Lung (tissue), 12 donors: ENCODE measurements around the gene FBXW9. TPM values are rescaled to one million over a fixed set of nuclear protein-coding genes. Genes with fewer than 3 reads are reported as not detected.

Experiments used
- ATAC-seq: fragments of 200-7000 bp; cut with Tn5 transposase; one replicate; pipeline ENCODE4 v1.9.1; 2020; ENCODE audit warnings: moderate number of reproducible peaks; ENCODE audit not compliant: insufficient read depth, low FRiP score
- DNase-seq, 3 donors: peaks; one replicate each; pipeline ENCODE4 v3.0.0-alpha.2; 2013 to 2017
- H3K27ac ChIP-seq, 2 donors: one replicate each; pipeline ENCODE4 v1.5.1; 2013; ENCODE audit warnings: mild to moderate bottlenecking in 2 of 2, moderate library complexity in 2 of 2, control low read depth in 1 of 2, inconsistent platforms in 1 of 2, low read depth in 1 of 2, low read length in 1 of 2
- H3K27me3 ChIP-seq, 3 donors: one replicate each; pipeline ENCODE4 v1.5.1; 2013; ENCODE audit warnings: low read length in 2 of 3; ENCODE audit not compliant: control insufficient read depth in 3 of 3, insufficient read depth in 3 of 3
- H3K36me3 ChIP-seq, 4 donors: one replicate each; pipeline ENCODE4 v1.5.1; 2013; ENCODE audit warnings: low read length in 4 of 4, mild to moderate bottlenecking in 1 of 4, moderate library complexity in 1 of 4; ENCODE audit not compliant: control insufficient read depth in 4 of 4, insufficient read depth in 4 of 4
- H3K4me1 ChIP-seq, 5 donors: one replicate each; pipeline ENCODE4 v1.5.1; 2013; ENCODE audit warnings: low read length in 5 of 5, mild to moderate bottlenecking in 2 of 5, moderate library complexity in 1 of 5; ENCODE audit not compliant: control insufficient read depth in 5 of 5, insufficient read depth in 5 of 5
- H3K4me3 ChIP-seq: one replicate; pipeline ENCODE4 v1.5.1; 2013; ENCODE audit warnings: mild to moderate bottlenecking, control low read depth, moderate library complexity
- H3K9ac ChIP-seq, 2 donors: one replicate each; pipeline ENCODE4 v1.5.1; 2013; ENCODE audit warnings: low read length in 2 of 2, control low read depth in 1 of 2; ENCODE audit not compliant: insufficient read depth in 1 of 2
- H3K9me3 ChIP-seq, 4 donors: one replicate each; pipeline ENCODE4 v1.5.1; 2013; ENCODE audit warnings: low read length in 3 of 4, mild to moderate bottlenecking in 1 of 4, moderate library complexity in 1 of 4; ENCODE audit not compliant: control insufficient read depth in 4 of 4, insufficient read depth in 3 of 4
- WGBS, 2 donors: extraction: QIAGEN DNeasy Blood & Tissue Kit; methylation state at CpG; one replicate each; pipeline ENCODE4 v1.1.7; 2013; 5-methylcytosine and 5-hydroxymethylcytosine counted together
- polyA plus RNA-seq, 2 donors: library from polyadenylated mRNA; stranded (reverse); fragments of 200-250 nt; gene quantifications; one replicate each; pipeline ENCODE4 v1.2.1, GENCODE V29; 2013
- total RNA-seq, 2 donors: library from RNA; depleted of rRNA in 1 of 2; stranded (reverse); fragments of >200 nt in 1 of 2; gene quantifications; one replicate each; pipeline ENCODE4 v1.2.1, GENCODE V29; 2014 to 2021
- TF ChIP-seq, protein P1 (sequence below): IDR thresholded peaks from 2 replicates; pipeline ENCODE4 v1.5.1; 2012; ENCODE audit warnings: mild to moderate bottlenecking; ENCODE audit errors: control extremely low read depth, extremely low read depth
- donor health status: control.
- donor health status: control.
- donor health status: Bipolar disorder and iron deficiency.
- donor health status: healthy.
- donor health status: DM: yes; HTN: yes; CAD: no.

FBXW9 gene
- total and polyA plus RNA-seq, 4 donors, result 6.8 to 17.1 (median 11.8) TPM

DNA sequence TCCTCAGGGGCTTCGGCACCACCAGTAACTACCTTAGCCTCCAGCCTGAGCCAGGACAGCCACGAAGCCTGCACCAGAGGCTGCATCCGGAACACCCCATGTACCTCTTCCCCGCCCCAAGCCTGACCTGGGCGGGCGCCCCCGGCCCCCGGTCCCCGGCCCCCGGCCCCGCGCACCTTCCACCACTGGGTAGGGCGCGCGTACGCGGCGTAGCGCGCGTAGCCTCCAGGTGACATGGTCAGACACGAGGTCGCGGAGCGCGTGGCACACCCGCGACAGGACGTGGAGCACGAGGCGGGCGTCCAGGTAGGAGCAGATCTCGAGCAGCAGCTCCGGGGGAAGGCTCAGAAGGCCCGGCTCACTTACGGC is 450 bp downstream of the FBXW9 start:
- TF ChIP-seq, protein P1, sequence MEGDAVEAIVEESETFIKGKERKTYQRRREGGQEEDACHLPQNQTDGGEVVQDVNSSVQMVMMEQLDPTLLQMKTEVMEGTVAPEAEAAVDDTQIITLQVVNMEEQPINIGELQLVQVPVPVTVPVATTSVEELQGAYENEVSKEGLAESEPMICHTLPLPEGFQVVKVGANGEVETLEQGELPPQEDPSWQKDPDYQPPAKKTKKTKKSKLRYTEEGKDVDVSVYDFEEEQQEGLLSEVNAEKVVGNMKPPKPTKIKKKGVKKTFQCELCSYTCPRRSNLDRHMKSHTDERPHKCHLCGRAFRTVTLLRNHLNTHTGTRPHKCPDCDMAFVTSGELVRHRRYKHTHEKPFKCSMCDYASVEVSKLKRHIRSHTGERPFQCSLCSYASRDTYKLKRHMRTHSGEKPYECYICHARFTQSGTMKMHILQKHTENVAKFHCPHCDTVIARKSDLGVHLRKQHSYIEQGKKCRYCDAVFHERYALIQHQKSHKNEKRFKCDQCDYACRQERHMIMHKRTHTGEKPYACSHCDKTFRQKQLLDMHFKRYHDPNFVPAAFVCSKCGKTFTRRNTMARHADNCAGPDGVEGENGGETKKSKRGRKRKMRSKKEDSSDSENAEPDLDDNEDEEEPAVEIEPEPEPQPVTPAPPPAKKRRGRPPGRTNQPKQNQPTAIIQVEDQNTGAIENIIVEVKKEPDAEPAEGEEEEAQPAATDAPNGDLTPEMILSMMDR, result no peak
- Histone ChIP-seq H3K9me3 (no peaks in the 10 kb centered on the region), H3K9ac (no peak overlapping the region), H3K4me3 (peak overlapping the region; percentile 92), H3K27ac (peak overlapping the region in 1 of 2 donors; percentile 80), H3K4me1 (peaks cover 0 to 9% (median 3%) of the 10 kb centered on the region in 5 donors), H3K36me3 (peaks cover 1 to 17% (median 5%) of the 10 kb centered on the region in 4 donors), H3K27me3 (no peaks in the 10 kb centered on the region)
- no peak for DNase-seq
- ATAC-seq, result peak; percentile 3
- WGBS, 2 donors, result 4% methylated on average over 36 of the region's 36 CpGs

DNA sequence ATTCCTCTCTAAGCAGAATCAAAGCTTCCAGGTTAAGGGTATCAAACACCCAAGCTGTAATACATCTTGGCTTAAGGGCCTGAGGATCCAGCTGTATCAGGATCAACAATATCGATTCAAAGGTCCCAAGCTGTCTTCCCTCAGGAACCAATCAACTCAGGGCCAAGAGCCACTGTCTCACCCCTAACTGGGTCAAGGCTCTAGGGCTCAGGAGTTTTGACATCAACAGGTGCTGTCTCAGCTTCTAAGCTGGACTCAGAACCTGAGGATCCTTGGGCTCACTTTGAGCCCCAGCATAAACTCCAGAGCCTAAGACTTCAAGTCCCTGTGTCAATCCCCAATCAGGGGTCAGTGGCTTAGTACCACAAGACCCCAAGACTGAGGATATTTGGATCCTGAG is 917 bp downstream of the FBXW9 start:
- no peak for DNase-seq
- TF ChIP-seq, protein P1, result no peak
- Histone ChIP-seq H3K4me3 (no peak overlapping the region), H3K9me3 (no peaks in the 10 kb centered on the region), H3K36me3 (peaks cover 0 to 12% (median 5%) of the 10 kb centered on the region in 4 donors), H3K4me1 (peaks cover 0 to 9% (median 3%) of the 10 kb centered on the region in 5 donors), H3K27me3 (no peaks in the 10 kb centered on the region), H3K9ac (no peak overlapping the region), H3K27ac (no peak overlapping the region)
- WGBS, 2 donors, result 87 to 93% methylated on average over 1 of the region's 1 CpG
- ATAC-seq, result no peak

DNA sequence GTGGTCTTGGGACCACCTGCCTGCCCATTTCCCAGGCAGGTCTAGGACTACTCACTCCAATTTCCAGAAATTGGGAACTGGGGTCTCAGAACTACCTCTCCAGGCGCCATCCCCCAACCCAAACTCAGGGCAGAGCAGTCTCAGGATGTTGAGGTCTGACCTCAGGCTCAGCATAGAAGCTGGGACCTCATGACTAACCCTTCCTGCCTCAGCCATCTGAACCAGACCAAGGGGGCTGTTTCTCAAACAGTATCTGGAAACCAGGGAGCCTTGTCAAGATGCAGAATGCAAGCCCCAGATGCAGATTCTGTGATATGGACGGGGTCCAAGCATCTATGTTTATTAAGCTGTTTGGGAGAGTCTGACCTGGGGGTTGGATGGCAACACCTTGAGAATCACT is 1.3 kb downstream of the FBXW9 start:
- WGBS, 2 donors, result 74 to 83% methylated on average over 2 of the region's 2 CpGs
- Histone ChIP-seq H3K4me3 (no peak overlapping the region), H3K27me3 (no peaks in the 10 kb centered on the region), H3K4me1 (peaks cover 0 to 9% (median 3%) of the 10 kb centered on the region in 5 donors), H3K9ac (no peak overlapping the region), H3K9me3 (no peaks in the 10 kb centered on the region), H3K27ac (no peak overlapping the region), H3K36me3 (peaks cover 0 to 10% (median 3%) of the 10 kb centered on the region in 4 donors)
- TF ChIP-seq, protein P1, result no peak
- ATAC-seq (no peak), DNase-seq (no peak)

DNA sequence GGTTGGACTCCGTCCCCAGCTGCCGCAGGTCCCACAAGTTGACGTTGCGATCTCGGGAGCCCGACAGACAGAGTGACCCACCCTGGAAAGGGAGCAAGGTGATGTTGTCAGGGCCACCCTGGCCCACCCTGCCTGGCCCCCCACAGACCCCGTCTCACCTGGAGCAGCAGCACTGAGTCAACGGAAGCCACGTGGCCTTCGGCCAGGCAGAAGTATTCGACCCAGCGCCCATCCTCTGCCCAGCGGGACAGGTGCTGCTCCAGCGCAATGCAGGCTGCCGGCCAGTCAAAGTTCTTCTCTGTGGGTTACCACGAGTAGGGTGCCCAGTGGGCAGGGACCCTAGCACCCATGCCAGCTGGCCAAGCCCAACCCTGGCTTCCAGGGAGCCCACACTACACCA is 1.8 kb downstream of the FBXW9 start:
- DNase-seq, result no peak
- no peaks in the 10 kb centered on the region for H3K27me3 ChIP-seq
- no peak overlapping the region for H3K9ac ChIP-seq
- 90 to 94% methylated on average over 16 of the region's 16 CpGs for WGBS, 2 donors
- TF ChIP-seq, protein P1, result no peak
- no peak for ATAC-seq
- peaks cover 0 to 9% (median 3%) of the 10 kb centered on the region in 5 donors for H3K4me1 ChIP-seq
- H3K36me3 ChIP-seq, result peaks cover 0 to 8% (median 3%) of the 10 kb centered on the region in 4 donors
- H3K27ac ChIP-seq, result no peak overlapping the region
- H3K4me3 ChIP-seq, result no peak overlapping the region
- no peaks in the 10 kb centered on the region for H3K9me3 ChIP-seq
